Left cardiac atrium (tissue), 4 donors: ENCODE data around the gene GMEB2. TPM values are rescaled to one million over a fixed set of nuclear protein-coding genes. Genes with fewer than 3 reads are reported as not detected.
"Not testable (repeated sequence)": the region's sequence is repeated elsewhere in the genome, so short reads cannot be mapped to it uniquely, and the experiment has no call there.

Experiments
- ATAC-seq, 2 donors: fragments of 200-7000 bp; cut with Tn5 transposase; one replicate each; pipeline ENCODE4 v1.9.1; 2020; ENCODE audit warnings: mild to moderate bottlenecking in 2 of 2, moderate library complexity in 2 of 2
- DNase-seq: peaks from one replicate; pipeline ENCODE4 v3.0.0-alpha.2; 2020
- intact Hi-C, 2 donors: fragments of 100-400 bp; cut with DNase I; formaldehyde crosslinking; loops; one replicate each; pipeline versions ENCODE4 v1.14.1 to v1.15.1; 2022 to 2023
- long read RNA-seq: library from polyadenylated mRNA; unstranded; transcript quantifications from one replicate; pipeline ENCODE4 v2.0.0, GENCODE V29; 2021
- total RNA-seq, 2 donors: library from RNA; stranded (reverse); fragmentation: NEBNext Ultra II Directional; extraction: Animal tissue kit (Norgen Biotek cat#: 25700); gene quantifications; one replicate each; pipeline ENCODE4 v1.2.1, GENCODE V29; 2021
- donor health status: DM: no; HTN: yes; CAD: no.
- donor health status: DM: no; HTN: yes; CAD: no; lungs with severe emphysema.
- donor health status: DM: yes; HTN: yes; CAD: no.
- donor health status: Dilated cardiomyopathy.

GMEB2 gene
- total RNA-seq, result 1 to 10 TPM; 5.7 to 7.9 TPM
- long read RNA-seq, full-length matches to known transcripts, result 3 of 14 reads
- long read RNA-seq, partial matches to known transcripts, result 7 of 14 reads
- long read RNA-seq, other reads (novel, unspliced or antisense), result 4 of 14 reads

GRCh38 chr20:63626424-63627128, at the start of gene GMEB2:
GMEB2 (minus strand) TSS chr20:63627101; CDS start chr20:63619397, 7,704 bp downstream.
- ATAC-seq (peak; percentile 26 to 56), DNase-seq (peak; percentile 81)
- intact Hi-C loops, result no loop called here

- DNase-seq (no peak), ATAC-seq (no peak)
- intact Hi-C loops, result no loop called here
Measured at GRCh38 chr20:63675681-63676368, 48.9 kb upstream of the GMEB2 start.

DNA sequence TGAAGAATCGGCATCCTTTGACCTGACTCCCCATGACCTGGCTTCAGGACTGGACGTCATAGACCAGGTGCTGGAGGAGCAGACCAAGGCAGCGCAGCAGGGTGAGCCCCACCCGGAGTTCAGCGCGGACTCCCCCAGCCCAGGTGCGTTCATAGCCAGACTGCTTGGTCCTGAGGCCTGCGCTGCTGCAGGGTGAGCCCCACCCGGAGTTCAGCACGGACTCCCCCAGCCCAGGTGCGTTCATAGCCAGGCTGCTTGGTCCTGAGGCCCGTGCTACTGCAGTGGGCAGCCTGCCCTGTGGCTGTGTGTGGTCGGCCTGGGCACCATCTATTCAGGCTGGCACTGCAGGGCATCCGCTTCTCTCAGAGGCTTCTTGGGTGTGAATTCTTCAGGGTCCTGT, 47.0 kb upstream of the GMEB2 start:
- DNase-seq (no peak), ATAC-seq (no peak)
- intact Hi-C loops, result no loop called here

- no peak for ATAC-seq
- DNase-seq, result no peak
Measured at GRCh38 chr20:63672666-63673065, 45.8 kb upstream of the GMEB2 start.

GRCh38 chr20:63671695-63672094, 44.8 kb upstream of the GMEB2 start:
- ATAC-seq, DNase-seq, intact Hi-C loops: not testable (repeated sequence)

More at GRCh38 chr20:63672666-63673065, 45.8 kb upstream of the GMEB2 start:
- intact Hi-C loops, result no loop called here

DNA sequence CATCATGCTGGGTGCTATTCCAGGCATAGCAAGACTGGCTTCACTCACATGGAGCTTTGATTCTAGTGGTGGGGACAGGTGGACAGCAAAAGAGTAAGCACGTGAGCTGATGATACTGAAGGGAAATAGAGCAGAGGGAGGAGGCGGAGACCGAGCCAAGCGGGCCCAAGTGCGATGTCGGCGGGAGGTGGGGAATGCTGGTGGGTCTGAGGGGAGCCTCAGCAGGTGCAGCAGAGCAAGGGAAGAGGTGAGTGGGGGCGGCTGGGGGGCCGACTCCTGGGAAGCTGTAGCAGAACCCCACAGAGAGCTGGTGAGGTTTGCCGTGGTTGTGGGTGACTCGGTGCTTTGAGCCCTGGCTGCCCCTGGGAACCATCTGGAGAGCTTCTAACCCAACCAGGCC, 41.5 kb upstream of the GMEB2 start:
- intact Hi-C loops, result no loop called here
- ATAC-seq (no peak), DNase-seq (no peak)

GRCh38 chr20:63667858-63668257, 41.0 kb upstream of the GMEB2 start:
- ATAC-seq, result no peak
- DNase-seq, result no peak
- intact Hi-C loops, result no loop called here

- ATAC-seq, result no peak
- intact Hi-C loops, result no loop called here
- DNase-seq, result no peak
Measured at GRCh38 chr20:63665708-63666107, 38.8 kb upstream of the GMEB2 start.

- ATAC-seq (peak; percentile 19 to 76), DNase-seq (no peak)
- intact Hi-C loops, result no loop called here
Measured at GRCh38 chr20:63664861-63665594, 38.1 kb upstream of the GMEB2 start.

GRCh38 chr20:63664143-63664851, 37.4 kb upstream of the GMEB2 start:
- intact Hi-C loops, result no loop called here
- no peak for ATAC-seq
- DNase-seq, result no peak

DNA sequence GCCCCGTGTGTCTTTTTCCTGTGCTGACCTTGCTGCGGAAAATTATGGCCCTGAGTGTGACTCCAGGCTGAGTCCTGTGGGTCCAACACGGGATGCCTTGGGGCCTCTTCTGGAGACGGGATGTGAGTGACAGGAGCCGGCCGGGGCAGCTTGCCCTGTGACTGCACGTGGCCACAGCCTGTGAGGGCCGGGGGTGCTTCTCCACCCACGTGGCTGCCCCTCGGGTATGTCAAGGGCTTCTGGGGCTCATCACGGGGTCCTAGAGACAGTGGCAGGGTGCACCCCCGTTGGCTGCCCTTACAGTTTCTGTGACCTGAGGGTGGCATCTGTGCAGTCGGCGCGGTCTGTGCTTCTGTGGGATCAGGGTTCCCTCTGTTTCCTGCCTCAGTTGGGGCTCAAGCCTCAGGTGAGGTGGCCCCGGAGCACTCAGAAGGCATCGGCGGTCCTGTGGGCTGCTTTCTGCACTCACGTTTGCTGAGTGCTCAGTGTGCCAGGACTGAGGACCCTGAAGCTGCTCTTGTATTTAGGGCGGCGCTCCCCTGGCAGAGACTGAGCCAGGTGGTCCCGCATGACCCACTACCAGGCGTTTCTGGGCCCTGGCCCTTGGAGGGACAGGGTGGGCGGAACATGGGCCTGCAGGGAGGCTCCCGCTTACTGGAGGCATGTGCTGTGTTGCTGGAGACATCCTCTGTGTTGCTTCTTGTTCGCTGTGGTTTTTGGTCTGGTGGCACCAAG, 36.6 kb upstream of the GMEB2 start:
- ATAC-seq (no peak), DNase-seq (no peak)
- intact Hi-C loops, result no loop called here

GRCh38 chr20:63662813-63663189, 35.9 kb upstream of the GMEB2 start:
- no peak for ATAC-seq
- intact Hi-C loops, result no loop called here
- no peak for DNase-seq

GRCh38 chr20:63661959-63662812, 35.3 kb upstream of the GMEB2 start:
- no peak for DNase-seq
- intact Hi-C loops, result no loop called here
- ATAC-seq, result no peak

GRCh38 chr20:63661108-63661507, 34.2 kb upstream of the GMEB2 start:
- intact Hi-C loops, result no loop called here
- ATAC-seq, result no peak
- DNase-seq, result no peak

DNA sequence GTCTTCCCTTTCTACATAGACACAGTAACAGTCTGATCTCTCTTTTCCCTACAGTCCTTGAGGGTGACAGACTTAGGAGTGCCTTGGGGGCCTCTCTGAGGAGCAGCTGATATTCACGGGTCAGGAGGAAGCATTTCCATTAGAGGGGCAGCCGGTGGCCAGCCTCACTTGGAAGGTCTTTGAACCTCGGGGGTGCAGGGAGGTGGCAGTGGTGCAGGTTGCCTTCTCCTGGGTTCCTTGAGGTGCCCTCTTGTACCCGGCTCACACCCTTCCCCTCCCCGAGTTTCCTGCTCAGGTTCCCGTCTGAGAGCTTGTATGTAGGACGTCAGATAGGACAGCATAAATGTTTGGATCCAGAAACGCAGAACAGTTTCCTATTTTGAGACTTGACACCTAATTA, 33.7 kb upstream of the GMEB2 start:
- ATAC-seq (no peak), DNase-seq (no peak)
- intact Hi-C loops, result no loop called here

GRCh38 chr20:63660174-63660573, 33.3 kb upstream of the GMEB2 start:
- ATAC-seq, DNase-seq, intact Hi-C loops: not testable (repeated sequence)

- DNase-seq, result no peak
- intact Hi-C loops, result no loop called here
- no peak for ATAC-seq
Measured at GRCh38 chr20:63659370-63659769, 32.5 kb upstream of the GMEB2 start.

- intact Hi-C loops, result loop anchor here in 1 of 2 donors (1.0 kb wide), 1 partner anchor 49 kb away; the partner anchor contains the start of gene ARFRP1
- DNase-seq, result no peak
- peak; percentile 39 to 44 for ATAC-seq
Measured at GRCh38 chr20:63658749-63659187, 31.9 kb upstream of the GMEB2 start.
